Measurements from ENCODE around the gene ABCC8.

GRCh38 chr11:17478070-17478469 lies 1.4 kb upstream of the ABCC8 start:
- TF ChIP-seq CTCF (IDR thresholded peaks at IDR 0.05): no peak
- TF ChIP-seq POLR2A (IDR thresholded peaks at IDR 0.05): no peak
